HepG2 (cell line): ENCODE measurements around the gene ORC2. TPM values are rescaled to one million over a fixed set of nuclear protein-coding genes. Genes with fewer than 3 reads are reported as not detected.
A peak's percentile ranks its signal among the peaks of the same experiment; 100 is the strongest.

Experiments used
- ERF ChIP-seq: IDR thresholded peaks from 2 replicates; pipeline ENCODE4 v1.6.1; 2018; ENCODE audit warnings: missing biosample characterization, missing genetic modification reagents
- FOXA3 ChIP-seq: IDR thresholded peaks from 2 replicates; pipeline ENCODE4 v1.6.1; 2016; ENCODE audit warnings: missing genetic modification reagents, missing compliant biosample characterization
- KMT2A ChIP-seq: sonication (generic); formaldehyde crosslinking; IDR thresholded peaks from 2 replicates; pipeline ENCODE4 v1.4.0; 2020; ENCODE audit warnings: missing genetic modification reagents
- MIXL1 ChIP-seq: IDR thresholded peaks from 2 replicates; pipeline ENCODE4 v1.6.1; 2016
- MXI1 ChIP-seq: IDR thresholded peaks from 3 replicates; pipeline ENCODE4 v1.6.1; 2012; ENCODE audit warnings: low read depth, low read length, inconsistent platforms, borderline replicate concordance
- PAF1 ChIP-seq: IDR thresholded peaks from 2 replicates; pipeline ENCODE4 v1.6.1; 2016; ENCODE audit warnings: missing genetic modification reagents, missing compliant biosample characterization
- POLR2G ChIP-seq: fragments of 200-400 bp; formaldehyde crosslinking; IDR thresholded peaks from 2 replicates; pipeline ENCODE4 v1.6.1; 2018; ENCODE audit warnings: mild to moderate bottlenecking, low read depth, low read length, moderate library complexity
- PPARG ChIP-seq: conservative IDR thresholded peaks from 2 replicates; pipeline ENCODE4 v1.6.1; 2016; ENCODE audit warnings: missing biosample characterization, missing genetic modification reagents
- REPIN1 ChIP-seq: sonication (generic); formaldehyde crosslinking; IDR thresholded peaks from 2 replicates; pipeline ENCODE4 v1.8.0; 2022; ENCODE audit warnings: missing genetic modification reagents, low read depth, mild to moderate bottlenecking, borderline replicate concordance
- SAP130 ChIP-seq: IDR thresholded peaks from 2 replicates; pipeline ENCODE4 v1.6.1; 2016; ENCODE audit warnings: low read depth
- SMC3 ChIP-seq: IDR thresholded peaks from 2 replicates; pipeline ENCODE4 v1.6.1; 2011; ENCODE audit warnings: low read length, improper control_type of control experiment
- YY1 ChIP-seq: IDR thresholded peaks from 2 replicates; pipeline ENCODE4 v1.6.1; 2011; ENCODE audit warnings: low read length, low read depth, moderate library complexity, mild to moderate bottlenecking; ENCODE audit not compliant: insufficient read depth, insufficient replicate concordance
- ZFP37 ChIP-seq: sonication (generic); formaldehyde crosslinking; IDR thresholded peaks from 2 replicates; pipeline ENCODE4 v1.4.0; 2020; ENCODE audit warnings: missing genetic modification reagents, borderline replicate concordance
- ZNF121 ChIP-seq: sonication (generic); formaldehyde crosslinking; IDR thresholded peaks from 2 replicates; pipeline ENCODE4 v1.5.0; 2020; ENCODE audit warnings: mild to moderate bottlenecking, missing genetic modification reagents
- ZNF263 ChIP-seq: sonication (generic); formaldehyde crosslinking; IDR thresholded peaks from 2 replicates; pipeline ENCODE4 v1.4.0; 2020; ENCODE audit warnings: missing genetic modification reagents
- ZNF274 ChIP-seq: sonication (generic); formaldehyde crosslinking; IDR thresholded peaks from 2 replicates; pipeline ENCODE4 v1.5.1; 2020; ENCODE audit warnings: mild to moderate bottlenecking, missing genetic modification reagents
- ZNF331 ChIP-seq: sonication (generic); formaldehyde crosslinking; IDR thresholded peaks from 2 replicates; pipeline ENCODE4 v1.4.0; 2020; ENCODE audit warnings: missing genetic modification reagents
- ZNF44 ChIP-seq: sonication (generic); formaldehyde crosslinking; IDR thresholded peaks from 2 replicates; pipeline ENCODE4 v1.5.1; 2020; ENCODE audit warnings: mild to moderate bottlenecking, missing genetic modification reagents
- polyA plus RNA-seq, 8 experiments: library from polyadenylated mRNA; depleted of rRNA in 3 of 8; stranded (reverse) in 7 of 8; unstranded in 1 of 8; fragments of >200 nt; fragmentation: Illumina TruSeq in 4 of 8; extraction: Trizol in 4 of 8; gene quantifications; 2 replicates each; pipeline versions ENCODE4 v1.2.1 to v1.2.3, GENCODE V29; 2011 to 2016; ENCODE audit warnings: low read depth in 4 of 8, missing spikeins in 1 of 8, mixed read lengths in 1 of 8; ENCODE audit not compliant: insufficient read depth in 1 of 8
- total RNA-seq, 5 experiments: library from RNA; depleted of rRNA; stranded (reverse); fragments of >200 nt; fragmentation: Illumina TruSeq; extraction: Trizol; gene quantifications; 2 replicates each; pipeline ENCODE4 v1.2.3, GENCODE V29; 2016; ENCODE audit warnings: low read depth in 1 of 5
- TF ChIP-seq, protein P1 (sequence below): sonication (generic); formaldehyde crosslinking; IDR thresholded peaks from 2 replicates; pipeline ENCODE4 v1.5.0; 2020; ENCODE audit warnings: mild to moderate bottlenecking, missing genetic modification reagents, moderate library complexity
- TF ChIP-seq, protein P2 (sequence below): IDR thresholded peaks from 2 replicates; pipeline ENCODE4 v1.6.1; 2016; ENCODE audit warnings: missing genetic modification reagents, missing compliant biosample characterization
- TF ChIP-seq, protein P3 (sequence below): IDR thresholded peaks from 2 replicates; pipeline ENCODE4 v1.4.0; 2020; ENCODE audit warnings: mild to moderate bottlenecking, missing genetic modification reagents
- TF ChIP-seq, protein P4 (sequence below): IDR thresholded peaks from 2 replicates; pipeline ENCODE4 v1.6.1; 2016; ENCODE audit warnings: missing compliant biosample characterization, missing genetic modification reagents, borderline replicate concordance

ORC2 gene
- total and polyA plus RNA-seq, 2 of the 13 experiments (the other 11 are each of a cell fraction or from before 2014, with no cell fraction given) = 19.3 to 73.5 TPM

DNA sequence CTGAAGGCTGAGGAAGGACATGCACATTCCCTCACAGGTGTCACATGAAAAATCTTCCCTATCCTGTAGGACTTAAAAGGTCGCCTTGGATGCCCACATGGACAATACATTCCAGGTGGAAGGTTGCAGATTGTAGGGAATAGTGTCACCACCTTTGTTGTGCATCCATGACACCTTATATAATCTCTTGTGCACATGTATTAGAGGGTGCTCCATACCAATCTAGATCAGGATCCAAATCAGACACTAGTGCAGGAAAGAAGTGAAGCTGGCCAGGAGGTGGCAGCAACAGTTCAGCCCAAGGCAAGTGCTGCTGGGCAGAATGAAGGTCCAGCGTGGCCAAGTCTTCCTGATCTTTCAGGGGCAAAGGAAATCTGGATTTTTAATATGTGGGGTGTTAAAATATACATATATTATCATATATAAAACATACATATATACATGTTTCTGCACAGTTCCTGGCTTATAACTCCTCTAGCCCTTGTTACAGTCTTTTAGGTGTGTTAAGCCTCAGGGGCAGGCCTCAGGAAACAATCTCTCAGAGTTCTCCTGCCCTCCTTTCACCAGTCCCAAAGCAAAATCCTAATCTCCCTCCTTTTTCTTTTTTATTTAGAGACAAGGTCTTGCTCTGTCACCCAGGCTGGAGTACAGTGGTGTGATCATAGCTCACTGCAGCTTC lies 57.7 kb downstream of the ORC2 start (continued):
- TF ChIP-seq, protein P1, sequence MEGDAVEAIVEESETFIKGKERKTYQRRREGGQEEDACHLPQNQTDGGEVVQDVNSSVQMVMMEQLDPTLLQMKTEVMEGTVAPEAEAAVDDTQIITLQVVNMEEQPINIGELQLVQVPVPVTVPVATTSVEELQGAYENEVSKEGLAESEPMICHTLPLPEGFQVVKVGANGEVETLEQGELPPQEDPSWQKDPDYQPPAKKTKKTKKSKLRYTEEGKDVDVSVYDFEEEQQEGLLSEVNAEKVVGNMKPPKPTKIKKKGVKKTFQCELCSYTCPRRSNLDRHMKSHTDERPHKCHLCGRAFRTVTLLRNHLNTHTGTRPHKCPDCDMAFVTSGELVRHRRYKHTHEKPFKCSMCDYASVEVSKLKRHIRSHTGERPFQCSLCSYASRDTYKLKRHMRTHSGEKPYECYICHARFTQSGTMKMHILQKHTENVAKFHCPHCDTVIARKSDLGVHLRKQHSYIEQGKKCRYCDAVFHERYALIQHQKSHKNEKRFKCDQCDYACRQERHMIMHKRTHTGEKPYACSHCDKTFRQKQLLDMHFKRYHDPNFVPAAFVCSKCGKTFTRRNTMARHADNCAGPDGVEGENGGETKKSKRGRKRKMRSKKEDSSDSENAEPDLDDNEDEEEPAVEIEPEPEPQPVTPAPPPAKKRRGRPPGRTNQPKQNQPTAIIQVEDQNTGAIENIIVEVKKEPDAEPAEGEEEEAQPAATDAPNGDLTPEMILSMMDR = peak; percentile 95
- TF ChIP-seq SAP130 (CRISPR knock-in tag) (peak; percentile 56), ZNF331 (CRISPR knock-in tag) (0 out of 2 replicates have a peak, but pooled peaks have one; percentile 18), KMT2A (CRISPR knock-in tag) (0 out of 2 replicates have a peak, but pooled peaks have one; percentile 32), FOXA3 (CRISPR knock-in tag) (0 out of 2 replicates have a peak, but pooled peaks have one; percentile 24), ERF (CRISPR knock-in tag) (peak; percentile 64), ZNF274 (CRISPR knock-in tag) (no peak), POLR2G (peak; percentile 56), REPIN1 (CRISPR knock-in tag) (0 out of 2 replicates have a peak, but pooled peaks have one; percentile 17), MIXL1 (CRISPR knock-in tag) (0 out of 2 replicates have a peak, but pooled peaks have one; percentile 19), ZNF121 (CRISPR knock-in tag) (0 out of 2 replicates have a peak, but pooled peaks have one; percentile 12), SMC3 (peak; percentile 88), MXI1 (peak; percentile 28; the same call in 1 of the 3 replicates), PPARG (CRISPR knock-in tag) (0 out of 2 replicates have a peak, but pooled peaks have one; percentile 39), YY1 (peak; percentile 44), ZFP37 (CRISPR knock-in tag) (no peak), ZNF263 (0 out of 2 replicates have a peak, but pooled peaks have one; percentile 30), ZNF44 (CRISPR knock-in tag) (0 out of 2 replicates have a peak, but pooled peaks have one; percentile 65), PAF1 (peak; percentile 59; the same call in 1 of the 2 replicates)
- TF ChIP-seq, protein P2, sequence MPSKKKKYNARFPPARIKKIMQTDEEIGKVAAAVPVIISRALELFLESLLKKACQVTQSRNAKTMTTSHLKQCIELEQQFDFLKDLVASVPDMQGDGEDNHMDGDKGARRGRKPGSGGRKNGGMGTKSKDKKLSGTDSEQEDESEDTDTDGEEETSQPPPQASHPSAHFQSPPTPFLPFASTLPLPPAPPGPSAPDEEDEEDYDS (CRISPR knock-in tag) = 0 out of 2 replicates have a peak, but pooled peaks have one; percentile 36
- TF ChIP-seq, protein P3, sequence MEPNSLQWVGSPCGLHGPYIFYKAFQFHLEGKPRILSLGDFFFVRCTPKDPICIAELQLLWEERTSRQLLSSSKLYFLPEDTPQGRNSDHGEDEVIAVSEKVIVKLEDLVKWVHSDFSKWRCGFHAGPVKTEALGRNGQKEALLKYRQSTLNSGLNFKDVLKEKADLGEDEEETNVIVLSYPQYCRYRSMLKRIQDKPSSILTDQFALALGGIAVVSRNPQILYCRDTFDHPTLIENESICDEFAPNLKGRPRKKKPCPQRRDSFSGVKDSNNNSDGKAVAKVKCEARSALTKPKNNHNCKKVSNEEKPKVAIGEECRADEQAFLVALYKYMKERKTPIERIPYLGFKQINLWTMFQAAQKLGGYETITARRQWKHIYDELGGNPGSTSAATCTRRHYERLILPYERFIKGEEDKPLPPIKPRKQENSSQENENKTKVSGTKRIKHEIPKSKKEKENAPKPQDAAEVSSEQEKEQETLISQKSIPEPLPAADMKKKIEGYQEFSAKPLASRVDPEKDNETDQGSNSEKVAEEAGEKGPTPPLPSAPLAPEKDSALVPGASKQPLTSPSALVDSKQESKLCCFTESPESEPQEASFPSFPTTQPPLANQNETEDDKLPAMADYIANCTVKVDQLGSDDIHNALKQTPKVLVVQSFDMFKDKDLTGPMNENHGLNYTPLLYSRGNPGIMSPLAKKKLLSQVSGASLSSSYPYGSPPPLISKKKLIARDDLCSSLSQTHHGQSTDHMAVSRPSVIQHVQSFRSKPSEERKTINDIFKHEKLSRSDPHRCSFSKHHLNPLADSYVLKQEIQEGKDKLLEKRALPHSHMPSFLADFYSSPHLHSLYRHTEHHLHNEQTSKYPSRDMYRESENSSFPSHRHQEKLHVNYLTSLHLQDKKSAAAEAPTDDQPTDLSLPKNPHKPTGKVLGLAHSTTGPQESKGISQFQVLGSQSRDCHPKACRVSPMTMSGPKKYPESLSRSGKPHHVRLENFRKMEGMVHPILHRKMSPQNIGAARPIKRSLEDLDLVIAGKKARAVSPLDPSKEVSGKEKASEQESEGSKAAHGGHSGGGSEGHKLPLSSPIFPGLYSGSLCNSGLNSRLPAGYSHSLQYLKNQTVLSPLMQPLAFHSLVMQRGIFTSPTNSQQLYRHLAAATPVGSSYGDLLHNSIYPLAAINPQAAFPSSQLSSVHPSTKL (CRISPR knock-in tag) = 0 out of 2 replicates have a peak, but pooled peaks have one; percentile 30
- TF ChIP-seq, protein P4, sequence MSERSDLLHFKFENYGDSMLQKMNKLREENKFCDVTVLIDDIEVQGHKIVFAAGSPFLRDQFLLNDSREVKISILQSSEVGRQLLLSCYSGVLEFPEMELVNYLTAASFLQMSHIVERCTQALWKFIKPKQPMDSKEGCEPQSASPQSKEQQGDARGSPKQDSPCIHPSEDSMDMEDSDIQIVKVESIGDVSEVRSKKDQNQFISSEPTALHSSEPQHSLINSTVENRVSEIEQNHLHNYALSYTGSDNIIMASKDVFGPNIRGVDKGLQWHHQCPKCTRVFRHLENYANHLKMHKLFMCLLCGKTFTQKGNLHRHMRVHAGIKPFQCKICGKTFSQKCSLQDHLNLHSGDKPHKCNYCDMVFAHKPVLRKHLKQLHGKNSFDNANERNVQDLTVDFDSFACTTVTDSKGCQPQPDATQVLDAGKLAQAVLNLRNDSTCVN (CRISPR knock-in tag) = 0 out of 2 replicates have a peak, but pooled peaks have one; percentile 31
